ENCODE results near the gene IQCE.
A peak's percentile ranks its signal among the peaks of the same experiment; 100 is the strongest.

IQCE gene

GRCh38 chr7:2517026-2517425, 41.8 kb upstream of the IQCE start:
- ChIA-PET CTCF (interaction anchor here (1.5 to 1.8 kb wide), 3 partner anchors 42 to 193 kb away, joined by 3 to 5 read pairs (median 4); partner anchors contain the start of gene IQCE), POLR2A (no interaction called here)
- TF ChIP-seq CTCF (IDR thresholded peaks at IDR 0.05; ENCODE audit: control extremely low read depth, extremely low read depth, low read depth, missing control alignments): no peak
- DNase-seq (ENCODE audit: extremely low spot score): no peak

GRCh38 chr7:2517678-2518507, 40.9 kb upstream of the IQCE start:
- ChIA-PET POLR2A (no interaction called here), CTCF (interaction anchor here (1.8 kb wide), 1 partner anchor 41 kb away, joined by 4 read pairs; the partner anchor contains the start of gene IQCE)
- no peak for TF ChIP-seq CTCF (IDR thresholded peaks at IDR 0.05; ENCODE audit: control extremely low read depth, extremely low read depth, low read depth, missing control alignments)
- no peak for DNase-seq (ENCODE audit: extremely low spot score)

- TF ChIP-seq CTCF (IDR thresholded peaks at IDR 0.05; ENCODE audit: control extremely low read depth, extremely low read depth, low read depth, missing control alignments): no peak
- POLR2A ChIA-PET: no interaction called here
- CTCF ChIA-PET: no interaction called here
- no peak for DNase-seq (ENCODE audit: extremely low spot score)
Measured at GRCh38 chr7:2518737-2519118, 40.1 kb upstream of the IQCE start.

- DNase-seq (ENCODE audit: extremely low spot score): peak; percentile 98
- CTCF ChIA-PET: no interaction called here
- POLR2A ChIA-PET: no interaction called here
- no peak for TF ChIP-seq CTCF (IDR thresholded peaks at IDR 0.05; ENCODE audit: control extremely low read depth, extremely low read depth, low read depth, missing control alignments)
Measured at GRCh38 chr7:2519119-2519930, 39.5 kb upstream of the IQCE start, which contains the start of gene LFNG. LFNG (plus strand) TSS chr7:2519774; CDS start chr7:2519862, 88 bp downstream.

GRCh38 chr7:2520131-2520760, 38.5 kb upstream of the IQCE start:
- ChIA-PET POLR2A (no interaction called here), CTCF (interaction anchor here (1.0 kb wide), 1 partner anchor 52 kb away, joined by 3 read pairs; no protein-coding TSS in a partner anchor)
- no peak for DNase-seq (ENCODE audit: extremely low spot score)
- TF ChIP-seq CTCF (IDR thresholded peaks at IDR 0.05; ENCODE audit: control extremely low read depth, extremely low read depth, low read depth, missing control alignments): no peak

- no peak for TF ChIP-seq CTCF (IDR thresholded peaks at IDR 0.05; ENCODE audit: control extremely low read depth, extremely low read depth, low read depth, missing control alignments)
- POLR2A ChIA-PET: no interaction called here
- no peak for DNase-seq (ENCODE audit: extremely low spot score)
- CTCF ChIA-PET: interaction anchor here (1.0 kb wide), 1 partner anchor 52 kb away, joined by 3 read pairs; no protein-coding TSS in a partner anchor
Measured at GRCh38 chr7:2520761-2521290, 38.0 kb upstream of the IQCE start.
